Epidermal melanocyte (primary cell): ENCODE results near the gene S100A13.
"Not testable (repeated sequence)": the region's sequence is repeated elsewhere in the genome, so short reads cannot be mapped to it uniquely, and the experiment has no call there.

Experiments used
- DNase-seq: peaks from one replicate; pipeline ENCODE4 v3.0.0; 2011; ENCODE audit warnings: low spot score; ENCODE audit not compliant: insufficient read length

Gene S100A13

GRCh38 chr1:153648000-153648643 is 20.8 kb upstream of the S100A13 start:
- no peak for DNase-seq

DNA sequence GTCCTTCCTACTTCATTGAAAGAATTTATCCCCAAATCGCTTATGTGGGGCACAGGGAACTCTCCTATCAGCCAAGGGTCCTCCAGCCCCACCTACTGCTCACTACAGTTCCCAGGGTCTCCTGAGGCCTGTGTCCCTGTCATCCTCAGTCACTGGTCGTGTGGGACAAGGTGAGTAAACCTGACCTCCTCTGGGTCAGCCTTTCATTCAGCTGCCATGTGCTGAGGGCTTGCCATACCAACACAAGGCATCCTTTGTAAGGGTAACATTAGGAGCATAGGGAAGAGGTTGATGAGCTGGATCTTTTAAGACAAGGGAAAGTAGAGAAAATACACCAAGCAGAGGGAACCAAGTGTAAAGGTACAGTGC is 20.0 kb upstream of the S100A13 start:
- no peak for DNase-seq

DNA sequence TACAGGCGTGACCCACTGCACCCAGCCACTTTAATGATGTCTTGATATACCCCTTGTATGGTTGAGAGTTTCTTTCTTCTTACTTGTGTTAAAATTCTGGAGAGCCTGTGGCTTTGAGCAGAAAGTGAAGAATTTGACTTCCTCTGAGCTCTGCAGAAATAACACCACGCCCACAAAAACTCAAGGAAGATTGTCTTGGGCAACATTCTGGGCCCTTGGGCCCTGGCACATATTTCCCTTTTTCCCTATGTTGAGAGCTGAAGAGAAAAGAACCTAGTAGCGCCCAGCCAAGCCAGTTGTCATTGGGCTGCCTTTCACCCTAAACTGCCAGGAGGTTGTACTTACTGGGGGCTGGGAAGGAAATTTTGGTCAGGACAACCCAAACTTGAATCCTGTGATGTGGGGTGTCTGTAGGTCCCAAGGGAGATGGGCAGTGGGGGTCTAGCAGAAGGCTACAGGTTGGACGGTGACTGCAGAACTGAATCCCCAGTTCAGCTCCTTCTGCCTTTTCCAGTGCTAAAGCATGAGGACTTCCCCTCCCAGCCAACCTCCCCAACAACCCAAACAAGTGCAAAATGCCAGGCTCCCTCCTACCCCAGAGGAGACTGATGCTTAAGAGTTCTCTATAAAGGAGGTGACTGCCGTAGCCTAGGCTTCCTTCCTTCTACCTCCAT is 19.5 kb upstream of the S100A13 start:
- DNase-seq = no peak

GRCh38 chr1:153643816-153644215 is 16.5 kb upstream of the S100A13 start:
- DNase-seq = no peak

DNA sequence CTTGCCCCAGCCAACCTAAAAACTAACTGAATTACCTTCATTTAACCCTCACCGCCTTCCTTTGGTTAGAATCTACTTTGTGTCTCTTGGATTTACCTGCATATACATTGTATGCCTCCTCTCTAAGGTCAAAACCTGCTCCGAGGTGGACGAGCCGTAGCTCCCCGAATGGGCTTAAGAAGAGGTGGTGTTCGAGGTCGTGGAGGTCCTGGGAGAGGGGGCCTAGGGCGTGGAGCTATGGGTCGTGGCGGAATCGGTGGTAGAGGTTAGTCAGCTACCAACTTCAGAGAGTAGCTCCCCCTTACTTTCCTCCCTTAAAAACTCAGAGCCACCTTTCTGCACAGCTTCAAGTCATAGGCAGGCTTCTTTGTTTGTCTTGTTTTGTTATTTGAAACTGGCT is 15.8 kb upstream of the S100A13 start:
- no peak for DNase-seq

DNA sequence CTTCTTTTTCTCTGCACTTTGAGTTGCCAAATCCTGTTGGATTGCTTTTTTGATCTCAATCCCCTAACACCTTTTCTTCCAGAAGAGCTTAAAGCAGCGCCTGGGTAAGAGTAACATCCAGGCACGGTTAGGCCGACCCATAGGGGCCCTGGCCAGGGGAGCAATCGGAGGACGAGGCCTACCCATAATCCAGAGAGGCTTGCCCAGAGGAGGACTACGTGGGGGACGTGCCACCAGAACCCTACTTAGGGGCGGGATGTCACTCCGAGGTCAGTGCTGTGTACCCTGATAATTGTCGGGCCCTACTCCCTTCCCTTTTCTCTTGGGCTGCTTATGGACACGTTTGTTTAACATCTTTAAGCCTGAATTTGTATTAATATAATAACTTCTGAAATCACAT is 14.9 kb upstream of the S100A13 start:
- DNase-seq = no peak

GRCh38 chr1:153640861-153641260 is 13.6 kb upstream of the S100A13 start:
- DNase-seq = no peak

- DNase-seq = not testable (repeated sequence)
Observed at GRCh38 chr1:153640213-153640612, 12.9 kb upstream of the S100A13 start.

GRCh38 chr1:153639280-153639679 is 12.0 kb upstream of the S100A13 start:
- no peak for DNase-seq

DNA sequence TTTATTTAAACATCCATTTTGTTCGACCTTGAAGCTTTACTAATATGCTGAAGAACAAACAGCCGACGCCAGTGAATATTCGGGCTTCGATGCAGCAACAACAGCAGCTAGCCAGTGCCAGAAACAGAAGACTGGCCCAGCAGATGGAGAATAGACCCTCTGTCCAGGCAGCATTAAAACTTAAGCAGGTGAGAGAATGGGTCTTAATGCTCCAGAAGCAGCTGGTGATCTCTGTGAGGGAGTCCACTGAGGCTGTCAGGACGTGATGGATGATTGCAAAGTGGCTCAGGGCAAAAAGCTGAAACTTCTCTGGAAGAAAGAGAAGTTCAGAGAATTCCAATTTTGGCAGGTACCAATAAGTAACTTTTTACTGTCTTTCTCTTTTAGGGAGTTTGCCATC is 11.0 kb upstream of the S100A13 start:
- DNase-seq = no peak

DNA sequence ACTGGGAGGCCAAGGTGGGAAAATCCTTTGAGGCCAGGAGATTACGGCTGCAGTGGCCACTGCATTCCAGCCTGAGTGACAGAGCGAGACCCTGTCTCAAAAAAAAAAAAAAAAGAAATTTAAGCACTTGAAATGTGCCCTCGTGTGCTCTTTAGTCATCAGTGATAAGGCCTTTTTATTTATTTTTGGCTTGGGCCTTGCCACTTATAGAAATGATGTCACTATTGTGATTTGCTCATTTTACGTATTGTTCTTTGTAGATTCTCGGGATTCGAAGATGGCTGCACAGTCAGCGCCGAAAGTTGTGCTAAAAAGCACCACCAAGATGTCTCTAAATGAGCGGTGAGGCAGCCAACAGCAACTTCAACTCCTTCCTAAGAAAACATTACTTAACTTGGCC is 9.0 kb upstream of the S100A13 start:
- DNase-seq = no peak

- DNase-seq = no peak
Observed at GRCh38 chr1:153635872-153636271, 8.6 kb upstream of the S100A13 start.

GRCh38 chr1:153633754-153634665 is 6.7 kb upstream of the S100A13 start, which contains the start of gene CHTOP:
TSS of gene CHTOP (plus strand) at chr1:153634066. CDS start at chr1:153636589, 2,523 bp downstream.
- peak; percentile 93 for DNase-seq

- no peak for DNase-seq
Observed at GRCh38 chr1:153633161-153633753, 6.0 kb upstream of the S100A13 start.

GRCh38 chr1:153631047-153632022 is 4.0 kb upstream of the S100A13 start:
- no peak for DNase-seq

DNA sequence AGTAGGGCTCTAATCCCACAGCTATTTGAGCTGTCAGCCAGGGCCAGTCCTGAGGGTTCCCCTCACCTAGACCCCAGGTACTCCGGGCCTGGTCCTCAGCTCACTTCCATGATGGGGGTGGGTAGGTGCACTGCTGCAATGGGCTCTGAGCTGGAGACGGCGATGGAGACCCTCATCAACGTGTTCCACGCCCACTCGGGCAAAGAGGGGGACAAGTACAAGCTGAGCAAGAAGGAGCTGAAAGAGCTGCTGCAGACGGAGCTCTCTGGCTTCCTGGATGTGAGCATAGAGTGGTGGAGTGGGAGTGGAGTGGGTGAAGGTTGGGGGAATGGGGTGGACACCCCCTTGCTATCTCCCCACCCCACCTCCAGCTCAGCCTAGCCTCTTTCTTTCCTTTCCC is 3.1 kb upstream of the S100A13 start:
- no peak for DNase-seq

DNA sequence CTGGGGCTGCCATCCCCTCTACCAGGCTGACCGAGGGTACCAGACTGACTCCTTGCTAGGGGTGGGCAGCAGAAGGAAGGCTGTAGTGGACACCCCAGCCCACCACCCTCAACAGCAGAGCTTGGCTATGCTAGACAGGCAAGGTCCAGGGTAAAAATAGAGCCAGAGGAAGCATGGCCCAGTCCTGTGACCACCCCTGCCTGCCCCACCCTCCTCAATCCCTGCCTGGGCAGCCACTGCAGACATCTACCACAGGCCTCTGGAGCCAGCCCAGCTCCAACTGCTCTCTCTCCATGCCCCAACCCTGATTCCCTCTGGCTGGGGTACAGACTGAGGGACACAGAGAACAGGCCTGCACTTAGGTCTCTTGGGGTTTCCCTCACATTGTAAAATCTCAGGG is 2.7 kb upstream of the S100A13 start:
- no peak for DNase-seq

- DNase-seq = no peak
Observed at GRCh38 chr1:153629343-153629665, 2.0 kb upstream of the S100A13 start.

DNA sequence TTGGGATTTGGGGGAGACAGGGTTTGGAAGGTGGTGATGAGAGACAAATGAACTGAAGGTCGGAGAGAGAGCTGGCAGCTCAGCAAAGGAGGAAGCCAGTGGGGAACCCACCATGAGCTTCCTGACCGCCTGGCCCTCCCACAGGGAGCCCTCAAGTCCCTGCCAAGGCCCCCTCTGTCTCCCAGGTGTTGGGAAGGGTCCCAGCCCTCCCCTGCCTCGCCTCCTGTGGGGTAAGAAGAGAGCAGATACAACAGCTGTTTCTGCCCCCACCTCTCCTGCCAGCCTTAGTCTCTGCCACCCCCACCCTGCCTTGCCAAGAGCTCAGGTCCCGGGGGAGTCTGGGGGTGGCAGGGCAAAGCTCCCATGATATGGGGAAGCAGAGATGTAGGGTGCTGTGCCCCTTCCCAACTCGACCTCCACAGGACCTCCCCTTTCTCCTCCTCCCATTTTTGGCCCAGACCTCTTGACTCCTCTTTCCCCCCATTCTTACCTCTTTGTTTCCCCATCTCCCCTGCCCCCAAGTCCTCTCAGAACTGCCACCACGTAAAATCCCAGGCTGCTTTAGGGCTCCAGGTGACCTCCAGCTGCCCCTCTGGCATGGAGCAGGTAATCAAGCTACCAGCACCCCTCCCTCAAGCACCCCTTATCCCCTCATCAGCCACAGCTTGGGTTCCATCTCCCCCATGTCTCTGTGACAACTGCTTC is 1.5 kb upstream of the S100A13 start:
- no peak for DNase-seq
